T-helper 2 cell (primary cell): Measurements from ENCODE around the gene TCEA3.
"Not testable (repeated sequence)": the region's sequence is repeated elsewhere in the genome, so short reads cannot be mapped to it uniquely, and the experiment has no call there.

ENCODE experiments used
- DNase-seq, 5 experiments: peaks; one replicate each; pipeline versions ENCODE4 v3.0.0 to v3.0.0-alpha.2; 2012 to 2022

Gene TCEA3

GRCh38 chr1:23392125-23392855 lies 32.3 kb downstream of the TCEA3 start:
- peak in 1 of 5 experiments; percentile 7 for DNase-seq

GRCh38 chr1:23389837-23390321 lies 34.7 kb downstream of the TCEA3 start:
- DNase-seq, result no peak

DNA sequence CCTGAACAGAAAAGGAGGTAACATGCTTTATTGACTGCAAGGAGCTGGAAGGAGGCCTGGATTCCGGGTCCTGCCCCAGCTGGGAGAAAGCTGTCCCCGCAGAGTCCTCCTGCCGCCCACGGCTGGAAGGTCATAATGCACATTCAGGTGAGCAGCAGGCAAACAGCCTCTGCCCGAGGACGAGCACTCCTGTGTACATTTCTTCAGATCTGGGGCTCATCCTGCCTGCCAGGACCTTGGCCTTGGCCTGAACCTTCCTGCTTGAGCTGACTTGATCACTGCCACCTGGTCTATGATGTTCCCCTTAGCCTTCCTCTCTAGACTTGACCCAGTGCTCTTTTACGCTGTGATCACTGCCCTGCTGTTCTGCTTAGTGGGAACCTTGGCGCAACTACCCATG lies 37.1 kb downstream of the TCEA3 start:
- no peak for DNase-seq

- no peak for DNase-seq
Measured at GRCh38 chr1:23385119-23385621, 39.4 kb downstream of the TCEA3 start.

DNA sequence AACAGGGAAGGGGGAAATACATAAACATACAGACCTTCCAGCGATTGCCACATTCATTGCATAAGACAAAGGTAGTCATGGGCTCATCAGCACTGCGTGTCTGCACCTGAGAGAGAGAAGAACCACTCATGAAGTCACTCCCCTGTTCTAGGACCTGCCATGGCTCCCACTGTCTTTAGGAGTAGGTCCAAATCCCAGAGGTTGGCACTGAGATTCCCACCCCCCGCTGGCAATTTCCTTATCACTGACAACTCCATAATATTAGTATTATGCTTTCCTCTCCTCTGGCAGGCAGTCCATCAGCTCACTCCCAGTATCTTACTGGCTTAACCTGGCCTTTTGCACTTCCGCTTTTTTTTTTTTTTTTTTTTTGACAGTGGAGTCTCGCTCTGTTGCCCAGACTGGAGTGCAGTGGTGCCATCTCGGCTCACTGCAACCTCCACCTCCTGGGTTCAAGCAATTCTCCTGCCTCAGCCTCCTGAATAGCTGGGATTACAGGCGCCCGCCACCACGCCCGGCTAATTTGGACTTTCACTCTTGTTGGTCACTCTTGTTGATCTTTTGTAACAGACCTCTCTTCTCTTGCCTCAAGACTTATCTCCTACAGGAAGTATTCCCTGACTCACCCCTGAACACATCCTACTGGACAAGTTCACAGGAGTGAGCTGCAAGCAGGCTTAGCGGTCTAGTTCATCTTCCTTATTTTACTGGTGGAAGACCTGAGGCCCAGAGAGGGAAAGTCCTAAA lies 40.1 kb downstream of the TCEA3 start:
- no peak for DNase-seq

- no peak for DNase-seq
Measured at GRCh38 chr1:23383577-23384311, 40.8 kb downstream of the TCEA3 start.

GRCh38 chr1:23381233-23381885 lies 43.2 kb downstream of the TCEA3 start:
- DNase-seq, result no peak

- no peak for DNase-seq
Measured at GRCh38 chr1:23380719-23381118, 43.8 kb downstream of the TCEA3 start.

- DNase-seq, result not testable (repeated sequence)
Measured at GRCh38 chr1:23380236-23380635, 44.3 kb downstream of the TCEA3 start.

- DNase-seq, result no peak
Measured at GRCh38 chr1:23376890-23377811, 47.4 kb downstream of the TCEA3 start.

- DNase-seq, result not testable (repeated sequence)
Measured at GRCh38 chr1:23374079-23374735, 50.3 kb downstream of the TCEA3 start.

- DNase-seq, result no peak
Measured at GRCh38 chr1:23371987-23372880, 52.3 kb downstream of the TCEA3 start.

GRCh38 chr1:23370709-23371584 lies 53.6 kb downstream of the TCEA3 start:
- no peak for DNase-seq

- no peak for DNase-seq
Measured at GRCh38 chr1:23370330-23370708, 54.2 kb downstream of the TCEA3 start.

GRCh38 chr1:23369335-23370013 lies 55.1 kb downstream of the TCEA3 start, which contains the start of gene ZNF436:
TSS of gene ZNF436 (minus strand) at chr1:23369836. CDS start at chr1:23368005, 1,831 bp downstream.
- DNase-seq, result peak in 3 of 5 experiments; percentile 5 to 17 (median 16)

- peak; percentile 74 to 92 (median 79) for DNase-seq
Measured at GRCh38 chr1:23368562-23369334, 55.8 kb downstream of the TCEA3 start.
